ENCODE measurements around the gene LTF.

Gene LTF

DNA sequence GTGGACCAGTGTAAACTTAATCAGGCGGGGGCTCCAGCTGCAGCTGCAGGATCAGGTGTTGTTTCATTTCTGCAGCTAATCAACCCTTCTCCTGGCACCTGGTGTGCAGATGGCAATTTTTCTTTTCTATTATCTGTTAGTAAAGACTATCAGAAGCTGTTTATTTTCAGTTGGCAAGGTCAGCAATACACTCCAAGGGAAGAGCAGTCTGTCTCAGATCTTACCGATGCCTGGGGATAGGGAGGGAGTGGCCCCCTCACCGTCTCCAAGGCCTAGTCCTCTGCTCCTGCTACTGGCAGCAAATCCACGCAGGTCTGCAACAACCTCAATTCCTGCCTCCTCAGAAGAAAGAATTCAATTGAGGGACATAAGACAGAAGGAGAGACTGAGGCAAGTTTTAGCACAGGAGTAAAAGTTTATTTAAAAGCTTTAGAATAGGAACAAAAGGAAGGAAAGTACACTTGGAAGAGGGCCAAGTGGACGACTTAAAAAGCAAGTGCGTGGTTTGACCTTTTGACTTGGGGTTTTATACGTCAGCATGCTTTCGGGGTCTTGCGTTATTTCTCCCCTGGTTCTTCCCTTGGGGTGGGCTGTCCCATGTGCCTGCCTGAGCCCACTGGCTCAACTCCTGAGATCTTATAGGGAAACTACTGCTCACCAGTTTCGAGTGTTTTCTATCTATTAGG lies 48.4 kb downstream of the LTF start:
- Histone ChIP-seq H3K79me1 (ENCODE audit: low read length) (no peaks in the 10 kb centered on the region), H4K5ac (ENCODE audit: low read length) (no peak overlapping the region), H4K8ac (ENCODE audit: low read depth, low read length) (no peak overlapping the region), H2BK5ac (ENCODE audit: low read length) (no peak overlapping the region), H3K79me2 (ENCODE audit: control insufficient read depth, insufficient read depth, low read length) (no peaks in the 10 kb centered on the region), H2AK5ac (ENCODE audit: low read length) (no peak overlapping the region), H3K18ac (ENCODE audit: low read length) (no peak overlapping the region), H2BK15ac (replicated peaks; ENCODE audit: low read depth) (no peak overlapping the region), H3K27me3 (ENCODE audit: insufficient read depth, low read length, poor library complexity) (no peaks in the 10 kb centered on the region), H2BK120ac (ENCODE audit: low read depth, low read length) (no peak overlapping the region), H3K36me3 (ENCODE audit: control insufficient read depth, insufficient read depth, low read length) (no peaks in the 10 kb centered on the region), H3K23ac (ENCODE audit: low read length) (no peak overlapping the region), H3K4me3 (ENCODE audit: low read length) (no peak overlapping the region), H3K9ac (ENCODE audit: low read length) (no peak overlapping the region), H3K56ac (ENCODE audit: low read length) (no peak overlapping the region), H3K4me2 (ENCODE audit: low read length) (no peak overlapping the region), H3K4me1 (ENCODE audit: control insufficient read depth, low read depth, low read length) (peaks cover 10% of the 10 kb centered on the region), H3K4ac (ENCODE audit: low read depth, low read length) (no peak overlapping the region), H3K27ac (ENCODE audit: low read depth, low read length) (no peak overlapping the region)
- WGBS (ENCODE audit: extremely low coverage, insufficient coverage, low lambda C conversion rate): no CpG with 5 or more reads among the region's 10 CpGs
- DNase-seq: no peak

DNA sequence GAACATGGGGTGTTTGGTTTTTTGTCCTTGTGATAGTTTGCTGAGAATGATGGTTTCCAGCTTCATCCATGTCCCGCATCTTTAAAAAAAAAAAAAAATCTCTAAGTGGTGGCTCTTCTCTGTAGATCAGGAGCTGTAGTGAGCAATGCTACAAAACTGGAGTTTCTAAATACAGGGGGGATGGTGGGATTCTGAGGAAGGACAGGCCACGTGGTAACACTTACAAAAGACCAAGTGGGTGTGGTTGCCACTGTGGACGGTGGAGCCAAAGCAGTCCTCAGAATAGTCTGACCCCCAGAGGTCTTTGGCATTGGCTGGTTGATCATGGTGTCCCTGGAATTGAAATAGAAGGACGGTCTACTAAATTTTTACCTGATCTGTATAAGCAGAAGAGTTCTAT lies 50.0 kb downstream of the LTF start:
- no peak overlapping the region for H3K4me3 ChIP-seq (ENCODE audit: low read length)
- H3K79me1 ChIP-seq (ENCODE audit: low read length): no peaks in the 10 kb centered on the region
- H3K4me2 ChIP-seq (ENCODE audit: low read length): no peak overlapping the region
- no peak overlapping the region for H3K27ac ChIP-seq (ENCODE audit: low read depth, low read length)
- H3K4ac ChIP-seq (ENCODE audit: low read depth, low read length): no peak overlapping the region
- no peak overlapping the region for H3K56ac ChIP-seq (ENCODE audit: low read length)
- H3K4me1 ChIP-seq (ENCODE audit: control insufficient read depth, low read depth, low read length): peaks cover 10% of the 10 kb centered on the region
- no peak overlapping the region for H2BK5ac ChIP-seq (ENCODE audit: low read length)
- no peaks in the 10 kb centered on the region for H3K36me3 ChIP-seq (ENCODE audit: control insufficient read depth, insufficient read depth, low read length)
- H3K18ac ChIP-seq (ENCODE audit: low read length): no peak overlapping the region
- no peak overlapping the region for H4K5ac ChIP-seq (ENCODE audit: low read length)
- no peak for DNase-seq
- no peak overlapping the region for H2BK15ac ChIP-seq (replicated peaks; ENCODE audit: low read depth)
- H3K79me2 ChIP-seq (ENCODE audit: control insufficient read depth, insufficient read depth, low read length): no peaks in the 10 kb centered on the region
- no peak overlapping the region for H3K23ac ChIP-seq (ENCODE audit: low read length)
- H2BK120ac ChIP-seq (ENCODE audit: low read depth, low read length): no peak overlapping the region
- no peak overlapping the region for H3K9ac ChIP-seq (ENCODE audit: low read length)
- WGBS (ENCODE audit: extremely low coverage, insufficient coverage, low lambda C conversion rate): no CpG with 5 or more reads among the region's 4 CpGs
- no peak overlapping the region for H2AK5ac ChIP-seq (ENCODE audit: low read length)
- no peak overlapping the region for H4K8ac ChIP-seq (ENCODE audit: low read depth, low read length)
- H3K27me3 ChIP-seq (ENCODE audit: insufficient read depth, low read length, poor library complexity): no peaks in the 10 kb centered on the region

DNA sequence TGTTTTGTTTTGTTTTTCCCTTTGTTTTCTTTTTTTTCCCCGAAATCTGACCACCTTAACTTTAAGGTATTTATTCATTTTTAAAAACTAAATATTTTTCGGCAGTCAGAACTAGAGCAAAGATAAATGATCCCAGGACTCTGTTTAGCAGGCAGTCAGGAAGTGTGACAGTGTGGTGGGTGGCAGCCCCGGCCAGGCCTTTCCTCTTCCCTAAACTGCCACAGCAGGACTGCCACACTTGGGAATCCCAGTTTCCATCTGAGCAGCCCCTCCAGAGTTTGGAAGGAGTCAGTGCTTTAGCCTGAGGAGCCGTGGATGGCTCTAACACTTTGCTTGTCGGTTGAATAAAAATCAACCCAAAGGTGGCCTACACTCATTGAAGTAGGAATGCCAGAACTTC lies 50.8 kb downstream of the LTF start:
- Histone ChIP-seq H3K4me1 (ENCODE audit: control insufficient read depth, low read depth, low read length) (peaks cover 10% of the 10 kb centered on the region), H3K36me3 (ENCODE audit: control insufficient read depth, insufficient read depth, low read length) (no peaks in the 10 kb centered on the region), H2BK5ac (ENCODE audit: low read length) (no peak overlapping the region), H3K79me1 (ENCODE audit: low read length) (no peaks in the 10 kb centered on the region), H2BK15ac (replicated peaks; ENCODE audit: low read depth) (no peak overlapping the region), H3K23ac (ENCODE audit: low read length) (no peak overlapping the region), H3K4me2 (ENCODE audit: low read length) (no peak overlapping the region), H3K56ac (ENCODE audit: low read length) (no peak overlapping the region), H3K27ac (ENCODE audit: low read depth, low read length) (no peak overlapping the region), H2BK120ac (ENCODE audit: low read depth, low read length) (no peak overlapping the region), H4K8ac (ENCODE audit: low read depth, low read length) (no peak overlapping the region), H2AK5ac (ENCODE audit: low read length) (no peak overlapping the region), H3K18ac (ENCODE audit: low read length) (no peak overlapping the region), H4K5ac (ENCODE audit: low read length) (no peak overlapping the region), H3K4ac (ENCODE audit: low read depth, low read length) (no peak overlapping the region), H3K79me2 (ENCODE audit: control insufficient read depth, insufficient read depth, low read length) (no peaks in the 10 kb centered on the region), H3K4me3 (ENCODE audit: low read length) (no peak overlapping the region), H3K27me3 (ENCODE audit: insufficient read depth, low read length, poor library complexity) (no peaks in the 10 kb centered on the region), H3K9ac (ENCODE audit: low read length) (no peak overlapping the region)
- WGBS (ENCODE audit: extremely low coverage, insufficient coverage, low lambda C conversion rate): no CpG with 5 or more reads among the region's 5 CpGs
- no peak for DNase-seq

DNA sequence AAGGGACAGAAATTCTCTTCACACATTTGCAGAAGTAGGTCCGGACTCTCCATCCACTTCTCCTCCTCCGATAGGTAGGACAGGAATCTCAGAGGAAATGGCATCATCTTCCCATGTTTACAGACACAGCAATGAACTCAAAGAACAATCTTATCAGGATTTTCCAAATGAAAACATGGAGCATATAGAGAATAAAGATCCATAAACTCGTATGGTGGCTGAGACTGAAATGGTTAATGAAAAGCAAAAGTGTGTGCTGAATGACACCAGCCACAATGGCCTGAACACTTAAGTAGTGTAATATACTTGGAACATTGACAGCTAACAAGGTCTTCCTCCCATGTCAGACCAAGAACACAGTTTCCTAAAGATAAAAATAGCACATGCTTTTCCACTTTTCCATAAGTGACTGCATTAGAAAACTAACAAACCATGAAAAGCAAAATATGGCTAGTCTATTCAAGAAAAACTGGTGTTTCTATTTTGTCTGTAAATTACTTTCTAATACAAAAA lies 51.9 kb downstream of the LTF start:
- no peaks in the 10 kb centered on the region for H3K27me3 ChIP-seq (ENCODE audit: insufficient read depth, low read length, poor library complexity)
- H3K4me2 ChIP-seq (ENCODE audit: low read length): no peak overlapping the region
- no peak overlapping the region for H2BK5ac ChIP-seq (ENCODE audit: low read length)
- no peak overlapping the region for H3K27ac ChIP-seq (ENCODE audit: low read depth, low read length)
- H3K79me2 ChIP-seq (ENCODE audit: control insufficient read depth, insufficient read depth, low read length): no peaks in the 10 kb centered on the region
- H3K36me3 ChIP-seq (ENCODE audit: control insufficient read depth, insufficient read depth, low read length): no peaks in the 10 kb centered on the region
- H3K4me3 ChIP-seq (ENCODE audit: low read length): no peak overlapping the region
- no peak overlapping the region for H4K8ac ChIP-seq (ENCODE audit: low read depth, low read length)
- H3K79me1 ChIP-seq (ENCODE audit: low read length): no peaks in the 10 kb centered on the region
- no peak overlapping the region for H3K9ac ChIP-seq (ENCODE audit: low read length)
- H3K18ac ChIP-seq (ENCODE audit: low read length): no peak overlapping the region
- WGBS (ENCODE audit: extremely low coverage, insufficient coverage, low lambda C conversion rate): no CpG with 5 or more reads among the region's 3 CpGs
- H2BK120ac ChIP-seq (ENCODE audit: low read depth, low read length): no peak overlapping the region
- no peak overlapping the region for H3K56ac ChIP-seq (ENCODE audit: low read length)
- H4K5ac ChIP-seq (ENCODE audit: low read length): no peak overlapping the region
- H2AK5ac ChIP-seq (ENCODE audit: low read length): no peak overlapping the region
- no peak overlapping the region for H2BK15ac ChIP-seq (replicated peaks; ENCODE audit: low read depth)
- H3K4ac ChIP-seq (ENCODE audit: low read depth, low read length): no peak overlapping the region
- H3K23ac ChIP-seq (ENCODE audit: low read length): no peak overlapping the region
- DNase-seq: no peak
- H3K4me1 ChIP-seq (ENCODE audit: control insufficient read depth, low read depth, low read length): peaks cover 4% of the 10 kb centered on the region

- Histone ChIP-seq H2BK120ac (ENCODE audit: low read depth, low read length) (no peak overlapping the region), H3K36me3 (ENCODE audit: control insufficient read depth, insufficient read depth, low read length) (no peaks in the 10 kb centered on the region), H2BK5ac (ENCODE audit: low read length) (no peak overlapping the region), H2AK5ac (ENCODE audit: low read length) (no peak overlapping the region), H2BK15ac (replicated peaks; ENCODE audit: low read depth) (no peak overlapping the region), H3K18ac (ENCODE audit: low read length) (no peak overlapping the region), H3K56ac (ENCODE audit: low read length) (no peak overlapping the region), H3K27me3 (ENCODE audit: insufficient read depth, low read length, poor library complexity) (no peaks in the 10 kb centered on the region), H3K4ac (ENCODE audit: low read depth, low read length) (no peak overlapping the region), H3K79me2 (ENCODE audit: control insufficient read depth, insufficient read depth, low read length) (no peaks in the 10 kb centered on the region), H3K27ac (ENCODE audit: low read depth, low read length) (no peak overlapping the region), H4K8ac (ENCODE audit: low read depth, low read length) (no peak overlapping the region), H4K5ac (ENCODE audit: low read length) (no peak overlapping the region), H3K23ac (ENCODE audit: low read length) (no peak overlapping the region), H3K9ac (ENCODE audit: low read length) (no peak overlapping the region), H3K4me3 (ENCODE audit: low read length) (no peak overlapping the region), H3K4me1 (ENCODE audit: control insufficient read depth, low read depth, low read length) (no peaks in the 10 kb centered on the region), H3K4me2 (ENCODE audit: low read length) (no peak overlapping the region), H3K79me1 (ENCODE audit: low read length) (no peaks in the 10 kb centered on the region)
- WGBS (ENCODE audit: extremely low coverage, insufficient coverage, low lambda C conversion rate): no CpG with 5 or more reads among the region's 2 CpGs
- no peak for DNase-seq
Observed at GRCh38 chr3:46411271-46411670, 53.4 kb downstream of the LTF start.

DNA sequence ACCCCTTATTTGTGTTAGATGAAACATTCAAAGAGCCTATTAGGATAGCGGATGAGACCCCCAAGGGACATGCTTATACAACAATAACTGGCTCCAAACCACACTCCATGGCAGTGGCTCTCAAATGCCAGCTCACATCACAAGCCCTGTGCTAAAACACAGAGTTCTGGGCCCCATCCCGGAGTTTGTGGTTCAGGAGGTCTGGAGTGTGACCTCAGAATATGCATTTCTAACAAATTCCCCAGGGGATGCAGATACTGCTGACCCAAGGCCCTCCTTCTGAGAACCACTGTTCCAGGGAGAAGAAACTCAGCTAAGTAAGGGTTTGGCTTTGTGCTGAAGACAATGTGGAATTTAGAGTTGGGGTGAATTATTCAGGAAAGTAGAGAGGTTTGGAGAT lies 54.0 kb downstream of the LTF start:
- Histone ChIP-seq H2BK120ac (ENCODE audit: low read depth, low read length) (no peak overlapping the region), H3K4me3 (ENCODE audit: low read length) (no peak overlapping the region), H3K9ac (ENCODE audit: low read length) (no peak overlapping the region), H3K23ac (ENCODE audit: low read length) (no peak overlapping the region), H3K4ac (ENCODE audit: low read depth, low read length) (no peak overlapping the region), H3K18ac (ENCODE audit: low read length) (no peak overlapping the region), H2BK15ac (replicated peaks; ENCODE audit: low read depth) (no peak overlapping the region), H3K27me3 (ENCODE audit: insufficient read depth, low read length, poor library complexity) (no peaks in the 10 kb centered on the region), H2BK5ac (ENCODE audit: low read length) (no peak overlapping the region), H4K5ac (ENCODE audit: low read length) (no peak overlapping the region), H3K27ac (ENCODE audit: low read depth, low read length) (no peak overlapping the region), H3K4me2 (ENCODE audit: low read length) (no peak overlapping the region), H3K4me1 (ENCODE audit: control insufficient read depth, low read depth, low read length) (no peaks in the 10 kb centered on the region), H3K36me3 (ENCODE audit: control insufficient read depth, insufficient read depth, low read length) (no peaks in the 10 kb centered on the region), H4K8ac (ENCODE audit: low read depth, low read length) (no peak overlapping the region), H2AK5ac (ENCODE audit: low read length) (no peak overlapping the region), H3K79me1 (ENCODE audit: low read length) (no peaks in the 10 kb centered on the region), H3K56ac (ENCODE audit: low read length) (no peak overlapping the region), H3K79me2 (ENCODE audit: control insufficient read depth, insufficient read depth, low read length) (no peaks in the 10 kb centered on the region)
- WGBS (ENCODE audit: extremely low coverage, insufficient coverage, low lambda C conversion rate): no CpG with 5 or more reads among the region's 2 CpGs
- no peak for DNase-seq

Data from mesendoderm (in vitro differentiated cells).